K562 (cell line): ENCODE data around the gene SUOX. TPM values are rescaled to one million over a fixed set of nuclear protein-coding genes. Genes with fewer than 3 reads are reported as not detected.

ENCODE experiments used
- CEBPB ChIP-seq: fragments of 450-650 bp; IDR thresholded peaks from 2 replicates; pipeline ENCODE4 v1.6.1; 2016; ENCODE audit warnings: missing genetic modification characterization, missing compliant biosample characterization
- ESRRA ChIP-seq: fragments of 450-650 bp; IDR thresholded peaks from 2 replicates; pipeline ENCODE4 v1.6.1; 2014; ENCODE audit warnings: low read depth, mild to moderate bottlenecking, moderate library complexity, borderline replicate concordance
- ETV5 ChIP-seq: sonication (generic); formaldehyde crosslinking; IDR thresholded peaks from 2 replicates; pipeline ENCODE4 v1.4.0; 2020; ENCODE audit warnings: low read depth, mild to moderate bottlenecking, missing genetic modification reagents
- FOXA3 ChIP-seq, 2 experiments: fragments of 450-650 bp in 1 of 2; sonication (generic) in 1 of 2; formaldehyde crosslinking; IDR thresholded peaks in 1 of 2; conservative IDR thresholded peaks in 1 of 2; 2 replicates each; pipeline versions ENCODE4 v1.4.0 to v1.8.0; 2020 to 2022; ENCODE audit warnings: mild to moderate bottlenecking in 2 of 2, missing genetic modification reagents in 1 of 2
- GMEB1 ChIP-seq: fragments of 250-450 bp; sonication (Bioruptor Pico); IDR thresholded peaks from 2 replicates; pipeline ENCODE4 v1.4.0; 2020; ENCODE audit warnings: mild to moderate bottlenecking
- HDAC1 ChIP-seq, 2 experiments: fragments of 450-650 bp; IDR thresholded peaks; 2 replicates each; pipeline ENCODE4 v1.6.1; 2016 to 2017; ENCODE audit warnings: inconsistent platforms in 1 of 2, mild to moderate bottlenecking in 1 of 2, moderate library complexity in 1 of 2
- JUND ChIP-seq, 2 experiments: IDR thresholded peaks; 2 replicates in 1 of 2; 3 replicates in 1 of 2; pipeline ENCODE4 v1.6.1; 2011; ENCODE audit warnings: borderline replicate concordance in 2 of 2, low read depth in 2 of 2, low read length in 2 of 2, improper control_type of control experiment in 1 of 2, missing biosample characterization in 1 of 2, missing genetic modification characterization in 1 of 2, missing genetic modification reagents in 1 of 2
- MAX ChIP-seq: sonication (generic); formaldehyde crosslinking; IDR thresholded peaks from 2 replicates; pipeline ENCODE4 v1.9.0; 2022; ENCODE audit warnings: mild to moderate bottlenecking, missing genetic modification reagents
- MTA2 ChIP-seq: fragments of 450-650 bp; IDR thresholded peaks from 2 replicates; pipeline ENCODE4 v1.6.1; 2016; ENCODE audit warnings: low read depth
- NFIC ChIP-seq: fragments of 450-650 bp; IDR thresholded peaks from 2 replicates; pipeline ENCODE4 v1.6.1; 2017; ENCODE audit warnings: mild to moderate bottlenecking, inconsistent platforms
- PHF8 ChIP-seq: fragments of 200-600 bp; sonication (generic); IDR thresholded peaks from 2 replicates; pipeline ENCODE4 v1.6.1; 2012; ENCODE audit warnings: mixed run types, mild to moderate bottlenecking, inconsistent platforms, low read length, moderate library complexity, borderline replicate concordance
- RB1 ChIP-seq: fragments of 450-650 bp; IDR thresholded peaks from 2 replicates; pipeline ENCODE4 v1.6.1; 2017; ENCODE audit warnings: low read depth, mild to moderate bottlenecking
- TBP ChIP-seq: optimal IDR thresholded peaks from 2 replicates; pipeline ENCODE3; 2011; ENCODE audit warnings: low read depth, low read length, improper control_type of control experiment
- VEZF1 ChIP-seq: fragments of 200-800 bp; sonication (Bioruptor generic); IDR thresholded peaks from 2 replicates; pipeline ENCODE4 v1.6.1; 2017; ENCODE audit warnings: missing genetic modification characterization, missing compliant biosample characterization
- ZNF239 ChIP-seq: fragments of 250-450 bp; sonication (Bioruptor Pico); IDR thresholded peaks from 2 replicates; pipeline ENCODE4 v1.4.0; 2020; ENCODE audit warnings: mild to moderate bottlenecking
- ZNF263 ChIP-seq: sonication (generic); formaldehyde crosslinking; IDR thresholded peaks from 2 replicates; pipeline ENCODE4 v1.8.0; 2022; ENCODE audit warnings: mild to moderate bottlenecking, missing genetic modification reagents, borderline replicate concordance
- ZNF592 ChIP-seq: fragments of 450-650 bp; IDR thresholded peaks from 2 replicates; pipeline ENCODE4 v1.6.1; 2017; ENCODE audit warnings: antibody characterized with exemption, mild to moderate bottlenecking
- polyA plus RNA-seq, 8 experiments: library from polyadenylated mRNA; depleted of rRNA in 4 of 8; stranded (reverse) in 5 of 8; unstranded in 3 of 8; fragments of >200 nt; fragmentation: Nextera tagmentation in 2 of 8; fragmentation: Illumina TruSeq in 1 of 8; extraction: Ambion mirVana in 2 of 8; extraction: Trizol in 1 of 8; gene quantifications; 2 replicates each; pipeline versions ENCODE4 v1.2.1 to v1.2.3, GENCODE V29; 2011 to 2014; ENCODE audit warnings: inconsistent platforms in 1 of 8, missing spikeins in 1 of 8
- total RNA-seq, 7 experiments: library from RNA; depleted of rRNA in 6 of 7; stranded (reverse); fragments of >200 nt in 6 of 7; fragmentation: Illumina TruSeq in 2 of 7; extraction: Trizol in 2 of 7; gene quantifications; 2 replicates each; pipeline versions ENCODE4 v1.2.1 to v1.2.3, GENCODE V29; 2011 to 2021; ENCODE audit warnings: low replicate concordance in 1 of 7

The SUOX gene
- total and polyA plus RNA-seq, 9 of the 15 experiments (the other 6 are each of a cell fraction or from before 2014, with no cell fraction given), result 9.2 to 39.7 (median 25.4) TPM

GRCh38 chr12:56041552-56042429, 44.7 kb downstream of the SUOX start, which contains the start of gene RPS26 (continued):
- TF ChIP-seq FOXA3 (CRISPR knock-in tag; conservative IDR thresholded peaks at IDR 0.05 in 1 of 2, IDR thresholded peaks at IDR 0.05 in 1 of 2) (0 out of 4 replicates have a peak, but pooled peaks of 1 of the 2 experiments have one; percentile 35), GMEB1 (peak; percentile 93), ZNF239 (CRISPR knock-in tag) (peak; percentile 34; the same call in 1 of the 2 replicates), HDAC1 (IDR thresholded peaks at IDR 0.05) (peak; percentile 89 to 93), NFIC (peak; percentile 72), PHF8 (peak; percentile 96), TBP (peak; percentile 99), RB1 (peak; percentile 73), MAX (peak; percentile 54), CEBPB (tag) (no peak), JUND (IDR thresholded peaks at IDR 0.05; ENCODE audit: borderline replicate concordance, low read depth, low read length) (peak; percentile 50; the same call in 1 of the 2 replicates), JUND (tag; IDR thresholded peaks at IDR 0.05; ENCODE audit: borderline replicate concordance, low read depth, low read length) (peak; percentile 83; the same call in 2 of the 3 replicates), ZNF592 (peak; percentile 72), ETV5 (CRISPR knock-in tag) (peak; percentile 95), ESRRA (peak; percentile 82), VEZF1 (CRISPR knock-in tag) (peak; percentile 100), MTA2 (peak; percentile 74), ZNF263 (peak; percentile 60; the same call in 1 of the 2 replicates)
